NCI-H1092 treated with DMSO at 0.1 percent for 48 hours (cell line): Measurements from ENCODE around the gene SFT2D3.
A peak's percentile ranks its signal among the peaks of the same experiment; 100 is the strongest.

Experiments used
- DNase-seq: peaks from one replicate; lab custom pipeline; 2025; lab: John Stamatoyannopoulos, UW

Gene SFT2D3

GRCh38 chr2:127701193-127701650, at the start of gene SFT2D3:
SFT2D3 (plus strand) TSS chr2:127701497; CDS start chr2:127701529, 32 bp downstream.
- peak; percentile 89 for DNase-seq

DNA sequence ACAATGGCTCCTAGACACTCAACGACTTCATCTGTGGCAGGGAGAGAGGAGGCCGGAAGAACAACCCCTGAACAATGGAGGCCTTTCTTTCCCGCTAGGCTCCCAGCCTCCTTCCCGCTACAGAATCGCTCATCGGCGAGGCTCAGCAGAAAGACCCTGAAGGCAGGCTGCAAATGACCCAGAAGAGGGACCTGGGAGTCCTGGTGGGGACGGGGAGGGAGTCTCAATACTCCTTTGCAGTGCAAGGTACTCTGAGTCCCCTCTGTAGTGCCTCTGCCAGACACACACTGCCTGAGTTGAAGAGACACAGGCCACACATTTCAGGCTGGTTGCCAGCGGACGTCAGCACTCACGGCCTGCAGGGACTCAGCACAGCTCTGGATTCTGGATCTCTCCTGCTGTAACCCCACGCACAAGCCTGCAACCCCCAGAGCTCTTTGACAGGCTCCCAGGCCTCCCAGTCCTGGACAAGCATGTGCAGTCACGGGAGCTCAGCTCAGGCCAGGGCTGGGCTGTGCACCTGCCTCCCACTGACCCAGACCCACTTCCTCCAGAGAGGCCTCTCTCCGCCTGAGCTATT, 49.2 kb upstream of the SFT2D3 start:
- no peak for DNase-seq

DNA sequence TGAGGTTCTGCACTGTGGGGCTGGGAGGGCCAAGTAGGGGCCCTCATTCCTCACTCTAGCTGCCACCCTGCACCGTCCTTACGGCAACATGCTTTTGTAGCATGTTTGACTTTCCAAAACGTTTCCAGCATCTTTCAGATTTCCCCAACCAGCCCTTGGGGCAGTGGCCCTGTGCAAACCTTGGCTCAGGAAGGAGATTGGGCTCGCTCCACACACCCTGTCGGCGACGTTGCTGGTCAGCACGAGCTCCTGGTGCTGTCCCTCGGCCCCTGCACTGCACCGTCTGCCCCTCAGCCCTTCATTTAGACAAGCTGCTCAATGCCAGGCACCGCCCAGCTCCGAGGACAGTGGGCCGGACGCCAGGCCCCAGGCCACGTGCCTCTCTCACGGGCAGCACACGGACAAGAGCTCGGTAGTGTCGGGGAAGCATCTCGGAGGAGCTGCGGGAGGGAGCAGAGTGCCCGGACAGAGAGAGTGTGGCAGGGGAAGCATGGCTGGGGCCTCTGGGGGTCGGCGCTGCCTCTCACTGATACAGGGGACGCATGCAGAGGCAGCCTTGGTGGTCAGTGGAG, 48.4 kb upstream of the SFT2D3 start:
- DNase-seq, result no peak

DNA sequence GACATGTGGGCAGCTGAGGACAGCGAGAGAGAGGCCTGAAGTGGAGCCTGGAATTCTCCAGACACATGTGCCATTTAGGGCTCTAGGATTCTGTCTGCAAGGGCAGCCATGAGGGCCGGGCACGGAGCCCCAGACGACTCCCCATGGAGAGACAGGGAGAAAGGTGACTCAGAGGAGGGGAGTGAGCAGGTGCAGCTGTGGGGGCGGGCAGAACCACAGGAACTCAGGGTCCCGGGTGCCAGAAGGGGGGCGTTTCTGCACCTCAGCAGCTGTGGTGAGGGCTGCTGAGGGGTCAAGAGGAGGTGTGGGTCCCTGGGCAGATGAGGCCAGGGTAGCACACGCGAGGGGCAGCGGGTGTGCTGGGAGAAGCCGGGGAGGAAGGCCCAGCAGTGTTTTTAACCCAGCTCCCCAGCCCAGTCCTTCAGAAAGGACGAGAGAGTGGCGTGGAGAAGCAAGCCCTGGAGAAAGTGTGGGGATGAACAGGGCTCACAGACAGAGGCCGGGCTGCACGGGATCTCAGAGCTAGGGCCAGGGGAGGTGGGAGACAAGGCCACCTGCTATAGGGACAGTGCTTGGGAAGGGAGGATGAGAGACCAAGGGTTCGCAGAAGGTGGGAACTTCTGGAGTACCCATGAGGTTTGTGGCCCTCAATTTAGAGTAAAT, 47.7 kb upstream of the SFT2D3 start:
- no peak for DNase-seq

GRCh38 chr2:127654084-127654837, 47.0 kb upstream of the SFT2D3 start:
- DNase-seq, result no peak

- DNase-seq, result no peak
Measured at GRCh38 chr2:127654838-127655175, 46.5 kb upstream of the SFT2D3 start.

DNA sequence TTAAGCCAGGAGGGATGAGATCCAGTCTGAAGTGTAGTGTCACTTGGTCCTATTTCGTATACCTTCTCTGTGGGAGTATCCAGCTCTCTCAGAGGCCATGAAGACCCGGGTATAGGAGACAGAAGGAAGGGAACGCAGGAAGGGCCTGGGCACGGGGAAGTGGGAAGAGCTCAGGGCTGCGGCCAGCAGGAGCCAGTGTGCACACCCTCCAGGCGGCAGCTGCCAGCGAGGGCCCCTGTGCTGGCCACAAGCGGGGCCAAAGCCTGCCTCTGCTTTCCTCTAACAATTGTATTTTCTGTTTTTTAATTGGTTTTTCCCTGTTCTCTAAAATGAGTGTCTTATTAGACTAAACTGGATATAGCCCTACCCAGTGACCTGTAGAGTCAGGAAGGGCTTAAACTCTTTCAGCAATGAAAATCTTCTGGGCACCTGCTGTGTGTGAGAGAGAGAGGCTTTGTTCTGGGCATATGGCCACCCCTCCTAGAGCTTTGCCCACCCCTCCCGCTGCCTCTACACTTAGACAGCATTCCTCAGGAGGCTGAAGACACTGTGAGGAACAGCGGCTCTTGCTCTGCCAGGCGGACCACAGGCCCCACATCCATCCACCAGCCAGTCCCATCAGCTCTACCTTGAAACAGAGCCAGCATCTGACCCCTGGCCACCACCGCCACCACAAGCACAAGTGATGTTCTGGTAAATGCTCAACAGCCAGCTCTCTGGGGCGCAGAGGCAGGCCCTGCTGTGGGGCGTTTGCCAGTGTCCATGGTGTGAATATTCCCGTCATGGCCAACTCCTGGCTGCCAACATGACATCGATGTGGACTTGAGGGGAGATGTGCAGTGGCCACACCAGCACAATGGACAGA, 45.9 kb upstream of the SFT2D3 start:
- no peak for DNase-seq

- no peak for DNase-seq
Measured at GRCh38 chr2:127656569-127657231, 44.6 kb upstream of the SFT2D3 start.

DNA sequence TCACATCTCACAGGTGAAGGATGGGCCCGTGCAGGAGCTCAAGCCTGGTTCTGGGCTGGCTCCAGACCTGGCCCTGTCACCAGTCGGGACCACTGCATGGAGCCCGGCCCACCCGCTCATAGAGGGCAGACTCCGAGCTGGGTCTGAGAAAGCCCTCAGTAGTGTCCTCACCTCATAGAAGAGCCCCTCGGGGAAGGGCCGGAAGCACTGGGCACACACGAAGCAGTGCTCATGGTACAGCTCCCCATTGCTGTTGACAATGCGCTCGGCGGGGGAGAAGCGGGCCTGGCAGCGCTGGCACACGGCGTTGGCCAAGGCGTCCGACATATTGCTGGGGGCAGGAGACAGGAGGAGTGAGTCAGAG, 44.1 kb upstream of the SFT2D3 start:
- DNase-seq, result no peak

DNA sequence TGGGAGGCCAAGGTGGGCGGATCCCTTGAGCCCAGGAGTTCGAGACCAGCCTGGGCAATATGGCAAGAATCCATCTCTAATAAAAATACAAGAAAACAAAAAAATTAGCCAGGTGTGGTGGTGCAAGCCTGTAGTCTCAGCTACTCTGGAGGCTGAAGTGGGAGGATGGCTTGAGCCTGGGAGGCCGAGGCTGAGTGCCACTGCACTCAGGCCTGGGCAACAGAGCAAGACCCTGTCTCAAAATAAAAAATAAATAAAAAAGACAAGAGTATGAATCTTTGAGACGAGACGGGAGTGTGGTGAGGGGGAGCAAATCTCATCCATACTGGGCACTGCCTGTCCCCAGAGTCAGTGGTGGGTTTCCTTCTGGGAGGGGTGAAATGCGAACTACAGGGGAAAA, 43.2 kb upstream of the SFT2D3 start:
- DNase-seq, result no peak

- no peak for DNase-seq
Measured at GRCh38 chr2:127658641-127659407, 42.5 kb upstream of the SFT2D3 start.

DNA sequence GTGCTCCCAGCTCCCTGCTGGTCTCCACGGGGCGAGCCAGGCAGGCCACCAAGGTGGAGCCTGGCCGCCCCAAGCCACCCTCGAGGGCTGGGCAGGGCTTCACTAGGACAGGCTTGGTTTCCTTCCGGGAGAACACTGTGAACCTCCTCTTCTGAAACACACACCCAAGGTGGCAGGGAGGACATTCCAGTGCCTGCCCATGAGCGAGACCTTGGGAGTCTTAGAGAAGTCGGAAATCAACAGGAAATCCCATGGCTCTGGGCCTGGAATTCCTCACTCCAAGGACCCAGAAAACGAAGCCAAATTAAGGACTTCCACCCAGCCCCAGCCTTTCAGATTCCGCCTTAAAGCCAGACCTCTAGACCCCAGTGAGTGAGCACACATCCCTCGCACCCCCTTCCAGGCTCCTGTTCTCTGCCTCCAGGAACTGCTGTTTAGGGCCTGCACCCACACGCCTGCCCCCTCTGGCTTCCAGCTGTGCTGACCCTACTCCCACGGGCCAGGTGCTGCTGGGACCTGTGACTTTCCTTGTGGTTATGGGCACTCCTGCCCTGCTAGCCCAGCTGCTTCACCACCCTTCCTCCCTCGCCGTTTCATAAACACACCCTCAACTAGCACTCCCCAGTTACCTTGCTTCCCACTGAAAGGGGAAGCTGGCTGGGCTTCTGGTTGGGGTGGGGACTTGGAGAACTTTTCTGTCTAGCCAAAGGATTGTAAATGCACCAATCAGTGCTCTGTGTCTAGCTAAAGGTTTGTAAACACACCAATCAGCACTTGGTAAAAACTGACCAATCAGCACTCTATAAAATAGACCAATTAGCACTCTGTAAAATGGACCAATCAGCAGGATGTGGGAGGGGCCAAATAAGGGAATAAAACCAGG, 41.6 kb upstream of the SFT2D3 start:
- DNase-seq, result no peak

- DNase-seq, result no peak
Measured at GRCh38 chr2:127660291-127660578, 41.1 kb upstream of the SFT2D3 start.

DNA sequence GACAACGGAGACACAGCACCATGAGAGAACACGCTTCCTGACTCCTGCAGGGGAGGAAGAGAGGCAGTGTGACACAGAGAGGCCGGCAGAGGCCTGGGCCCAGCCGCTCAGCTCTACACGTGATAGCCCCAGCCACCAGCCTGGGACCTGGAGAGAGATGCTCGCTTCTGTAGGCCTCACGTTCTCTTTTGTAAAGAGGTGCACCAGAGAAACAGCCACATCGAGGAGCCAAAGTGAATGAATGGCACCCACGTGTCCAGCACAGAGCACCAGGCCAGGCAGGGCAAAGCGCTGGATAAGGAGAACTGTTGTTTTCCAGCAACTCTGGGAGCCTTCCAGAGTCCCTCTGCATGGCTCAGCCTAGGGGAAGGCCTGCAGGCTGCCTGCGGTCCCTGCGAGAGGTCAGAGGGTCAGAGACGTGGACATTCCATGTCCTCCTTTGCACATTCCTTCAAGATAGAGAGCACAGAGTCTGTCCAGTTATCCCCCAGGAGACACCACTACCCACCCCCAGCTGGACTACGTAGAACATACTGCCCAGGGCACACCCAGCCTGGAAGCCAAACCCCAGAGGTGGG, 40.1 kb upstream of the SFT2D3 start:
- no peak for DNase-seq

GRCh38 chr2:127661949-127662510, 39.3 kb upstream of the SFT2D3 start:
- DNase-seq, result no peak

GRCh38 chr2:127662937-127663565, 38.2 kb upstream of the SFT2D3 start:
- DNase-seq, result no peak

DNA sequence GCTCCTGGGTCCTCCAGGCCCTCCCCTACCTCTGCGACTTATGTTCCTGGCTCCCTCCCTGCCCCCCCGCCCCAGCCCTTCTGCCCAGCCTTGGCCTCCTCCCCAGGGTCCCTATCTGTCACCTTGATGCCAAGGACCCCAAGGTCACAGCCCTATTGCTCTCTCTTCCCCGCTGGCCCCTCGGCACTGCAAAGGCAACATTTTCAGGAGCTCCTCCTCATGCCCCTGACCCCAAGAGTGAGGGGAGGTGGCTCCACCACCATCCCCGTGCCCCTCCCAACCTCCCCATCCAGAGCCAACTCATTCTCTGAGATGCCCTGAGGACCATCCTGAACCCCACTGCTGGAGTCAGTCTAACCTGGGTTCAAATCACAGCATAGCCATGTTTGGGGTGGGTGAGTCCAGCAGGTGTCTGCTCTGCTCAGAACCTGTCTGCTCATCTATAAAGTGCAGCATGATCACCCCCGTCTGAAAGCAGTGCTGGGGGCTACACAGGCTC, 37.7 kb upstream of the SFT2D3 start:
- no peak for DNase-seq

- no peak for DNase-seq
Measured at GRCh38 chr2:127664065-127664894, 37.0 kb upstream of the SFT2D3 start.
